Endothelial cell of umbilical vein (primary cell): Measurements from ENCODE around the gene FAM163A.

Experiments
- EZH2 ChIP-seq: IDR thresholded peaks from 2 replicates; pipeline ENCODE4 v1.6.1; 2012; ENCODE audit warnings: borderline replicate concordance, low read depth, mild to moderate bottlenecking, moderate library complexity, low read length, inconsistent platforms; ENCODE audit not compliant: severe bottlenecking
- FOS ChIP-seq: IDR thresholded peaks from 2 replicates; pipeline ENCODE4 v1.6.1; 2011; ENCODE audit warnings: mild to moderate bottlenecking, low read length, moderate library complexity, borderline replicate concordance; ENCODE audit not compliant: insufficient read depth
- GATA2 ChIP-seq: IDR thresholded peaks from 2 replicates; pipeline ENCODE4 v1.7.0; 2011; ENCODE audit warnings: low read depth, mild to moderate bottlenecking, moderate library complexity, mixed read lengths, low read length; ENCODE audit not compliant: insufficient read length, insufficient read depth
- JUN ChIP-seq: IDR thresholded peaks from 2 replicates; pipeline ENCODE4 v1.6.1; 2011; ENCODE audit warnings: borderline replicate concordance, low read depth; ENCODE audit not compliant: insufficient read length, insufficient read depth
- POLR2A ChIP-seq: IDR thresholded peaks from 2 replicates; pipeline ENCODE4 v1.6.1; 2012; ENCODE audit warnings: low read depth, mild to moderate bottlenecking, control low read depth, low read length
- POLR2AphosphoS5 ChIP-seq: IDR thresholded peaks from 2 replicates; pipeline ENCODE4 v1.6.1; 2012; ENCODE audit warnings: low read depth, mild to moderate bottlenecking, control low read depth, low read length, moderate library complexity; ENCODE audit not compliant: insufficient read depth
- TF ChIP-seq, protein P1 (sequence below), 2 donors: IDR thresholded peaks; 1 replicate in 1 of 2; 2 replicates in 1 of 2; pipeline ENCODE4 v1.5.1; 2011; ENCODE audit warnings: low read length in 2 of 2, mild to moderate bottlenecking in 2 of 2, moderate library complexity in 2 of 2, control low read depth in 1 of 2, inconsistent platforms in 1 of 2, low read depth in 1 of 2; ENCODE audit not compliant: insufficient read depth in 1 of 2; ENCODE audit errors: extremely low read depth in 1 of 2
- TF ChIP-seq, protein P2 (sequence below): IDR thresholded peaks from 2 replicates; pipeline ENCODE4 v1.6.1; 2011; ENCODE audit not compliant: insufficient read depth, insufficient read length

DNA sequence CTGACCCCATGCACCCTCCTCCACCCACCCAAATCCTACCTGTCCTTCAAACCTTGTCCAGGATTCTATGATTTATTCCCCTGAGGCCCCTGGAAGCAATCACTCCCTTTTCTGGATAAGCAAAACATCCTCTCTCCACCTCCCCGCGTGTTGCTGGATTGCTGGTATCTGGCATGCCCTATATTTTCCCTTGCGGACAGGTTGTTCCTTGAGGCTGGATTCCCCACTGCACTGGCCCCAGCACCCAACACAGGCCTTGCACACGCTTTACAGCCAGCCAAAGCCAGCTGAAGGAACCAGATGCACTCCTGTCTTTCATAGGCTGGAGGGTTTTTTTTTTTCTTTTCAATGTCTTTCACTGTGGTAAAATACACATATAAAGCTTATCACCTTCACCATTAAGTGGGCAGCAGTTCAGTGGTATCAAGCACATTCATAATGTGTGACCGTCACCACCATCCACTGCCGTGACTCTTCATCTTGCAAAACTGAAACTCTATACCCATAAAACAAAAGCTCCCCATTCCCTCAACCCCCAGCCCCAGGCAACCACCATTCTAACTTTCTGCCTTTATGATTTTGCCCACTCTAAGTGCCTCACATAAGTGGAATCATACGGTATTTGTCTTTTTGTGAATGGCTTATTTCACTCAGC, 83.7 kb downstream of the FAM163A start:
- TF ChIP-seq, protein P1, sequence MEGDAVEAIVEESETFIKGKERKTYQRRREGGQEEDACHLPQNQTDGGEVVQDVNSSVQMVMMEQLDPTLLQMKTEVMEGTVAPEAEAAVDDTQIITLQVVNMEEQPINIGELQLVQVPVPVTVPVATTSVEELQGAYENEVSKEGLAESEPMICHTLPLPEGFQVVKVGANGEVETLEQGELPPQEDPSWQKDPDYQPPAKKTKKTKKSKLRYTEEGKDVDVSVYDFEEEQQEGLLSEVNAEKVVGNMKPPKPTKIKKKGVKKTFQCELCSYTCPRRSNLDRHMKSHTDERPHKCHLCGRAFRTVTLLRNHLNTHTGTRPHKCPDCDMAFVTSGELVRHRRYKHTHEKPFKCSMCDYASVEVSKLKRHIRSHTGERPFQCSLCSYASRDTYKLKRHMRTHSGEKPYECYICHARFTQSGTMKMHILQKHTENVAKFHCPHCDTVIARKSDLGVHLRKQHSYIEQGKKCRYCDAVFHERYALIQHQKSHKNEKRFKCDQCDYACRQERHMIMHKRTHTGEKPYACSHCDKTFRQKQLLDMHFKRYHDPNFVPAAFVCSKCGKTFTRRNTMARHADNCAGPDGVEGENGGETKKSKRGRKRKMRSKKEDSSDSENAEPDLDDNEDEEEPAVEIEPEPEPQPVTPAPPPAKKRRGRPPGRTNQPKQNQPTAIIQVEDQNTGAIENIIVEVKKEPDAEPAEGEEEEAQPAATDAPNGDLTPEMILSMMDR (IDR thresholded peaks at IDR 0.05; ENCODE audit: extremely low read depth in 1 of 2, insufficient read depth in 1 of 2, low read depth in 1 of 2, low read length in 2 of 2), result no peak
- TF ChIP-seq POLR2A (no peak), POLR2AphosphoS5 (no peak), EZH2 (no peak), FOS (no peak), JUN (no peak), GATA2 (no peak)
- TF ChIP-seq, protein P2, sequence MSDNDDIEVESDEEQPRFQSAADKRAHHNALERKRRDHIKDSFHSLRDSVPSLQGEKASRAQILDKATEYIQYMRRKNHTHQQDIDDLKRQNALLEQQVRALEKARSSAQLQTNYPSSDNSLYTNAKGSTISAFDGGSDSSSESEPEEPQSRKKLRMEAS, result no peak
